D341Med (cell line): ENCODE measurements around the gene RAPGEF3.
A peak's percentile ranks its signal among the peaks of the same experiment; 100 is the strongest.

Experiments
- DNase-seq: peaks from one replicate; pipeline ENCODE4 v3.0.0; 2012; ENCODE audit warnings: low spot score

RAPGEF3 gene, protein sequence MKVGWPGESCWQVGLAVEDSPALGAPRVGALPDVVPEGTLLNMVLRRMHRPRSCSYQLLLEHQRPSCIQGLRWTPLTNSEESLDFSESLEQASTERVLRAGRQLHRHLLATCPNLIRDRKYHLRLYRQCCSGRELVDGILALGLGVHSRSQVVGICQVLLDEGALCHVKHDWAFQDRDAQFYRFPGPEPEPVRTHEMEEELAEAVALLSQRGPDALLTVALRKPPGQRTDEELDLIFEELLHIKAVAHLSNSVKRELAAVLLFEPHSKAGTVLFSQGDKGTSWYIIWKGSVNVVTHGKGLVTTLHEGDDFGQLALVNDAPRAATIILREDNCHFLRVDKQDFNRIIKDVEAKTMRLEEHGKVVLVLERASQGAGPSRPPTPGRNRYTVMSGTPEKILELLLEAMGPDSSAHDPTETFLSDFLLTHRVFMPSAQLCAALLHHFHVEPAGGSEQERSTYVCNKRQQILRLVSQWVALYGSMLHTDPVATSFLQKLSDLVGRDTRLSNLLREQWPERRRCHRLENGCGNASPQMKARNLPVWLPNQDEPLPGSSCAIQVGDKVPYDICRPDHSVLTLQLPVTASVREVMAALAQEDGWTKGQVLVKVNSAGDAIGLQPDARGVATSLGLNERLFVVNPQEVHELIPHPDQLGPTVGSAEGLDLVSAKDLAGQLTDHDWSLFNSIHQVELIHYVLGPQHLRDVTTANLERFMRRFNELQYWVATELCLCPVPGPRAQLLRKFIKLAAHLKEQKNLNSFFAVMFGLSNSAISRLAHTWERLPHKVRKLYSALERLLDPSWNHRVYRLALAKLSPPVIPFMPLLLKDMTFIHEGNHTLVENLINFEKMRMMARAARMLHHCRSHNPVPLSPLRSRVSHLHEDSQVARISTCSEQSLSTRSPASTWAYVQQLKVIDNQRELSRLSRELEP

DNA sequence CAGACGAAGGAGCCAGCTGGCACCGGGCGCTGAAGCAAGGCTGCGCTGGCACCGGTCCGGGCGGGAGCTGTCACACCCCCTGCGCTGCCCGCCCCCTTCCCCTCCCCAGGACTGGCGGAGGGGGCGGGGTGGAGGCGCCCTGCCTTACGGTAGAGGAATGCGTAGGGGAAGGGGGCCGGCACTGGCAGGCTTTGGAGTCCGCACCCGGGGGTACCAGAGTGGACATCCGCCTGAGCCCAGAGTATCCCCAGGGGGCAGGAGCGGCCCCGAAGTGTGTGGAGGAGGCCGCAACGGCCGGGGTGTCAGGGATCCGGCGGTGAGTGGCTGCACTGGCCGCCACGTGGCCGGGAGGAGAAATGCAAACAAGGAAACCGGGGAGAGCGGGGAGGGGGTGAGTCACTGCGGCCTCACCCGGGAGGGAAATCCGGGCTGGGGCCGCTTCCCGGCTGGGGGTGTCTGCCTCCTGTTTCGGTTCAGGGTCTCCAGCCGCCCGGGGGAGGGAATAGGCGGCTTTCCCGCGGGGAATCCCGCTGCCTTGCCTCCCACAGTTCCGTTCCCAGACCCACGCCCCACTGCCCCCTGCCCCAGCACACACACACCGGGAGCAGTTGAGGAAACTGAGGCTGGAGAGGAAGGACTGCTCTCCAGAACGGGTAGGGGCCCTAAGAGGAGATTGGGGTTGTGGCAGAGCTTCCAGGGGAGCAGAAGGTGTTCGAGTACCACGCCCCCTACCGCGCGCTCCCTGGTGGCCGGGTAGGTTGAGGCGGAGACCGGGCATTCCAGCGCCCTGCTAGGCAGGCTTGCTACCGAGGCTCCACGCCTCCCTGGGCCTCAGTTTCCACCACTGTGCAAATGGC is at the start of gene RAPGEF3:
Gene RAPGEF3, minus strand, starts transcription at position 47 of the 857 bp plus-strand sequence. CDS start 324 bp downstream, outside the sequence.
- DNase-seq: peak; percentile 91

- DNase-seq: no peak
Measured at GRCh38 chr12:47808050-47808449, 49.4 kb upstream of the RAPGEF3 start.

- DNase-seq: no peak
Measured at GRCh38 chr12:47807338-47807737, 48.7 kb upstream of the RAPGEF3 start.

GRCh38 chr12:47805417-47805816 is 46.7 kb upstream of the RAPGEF3 start:
- no peak for DNase-seq

DNA sequence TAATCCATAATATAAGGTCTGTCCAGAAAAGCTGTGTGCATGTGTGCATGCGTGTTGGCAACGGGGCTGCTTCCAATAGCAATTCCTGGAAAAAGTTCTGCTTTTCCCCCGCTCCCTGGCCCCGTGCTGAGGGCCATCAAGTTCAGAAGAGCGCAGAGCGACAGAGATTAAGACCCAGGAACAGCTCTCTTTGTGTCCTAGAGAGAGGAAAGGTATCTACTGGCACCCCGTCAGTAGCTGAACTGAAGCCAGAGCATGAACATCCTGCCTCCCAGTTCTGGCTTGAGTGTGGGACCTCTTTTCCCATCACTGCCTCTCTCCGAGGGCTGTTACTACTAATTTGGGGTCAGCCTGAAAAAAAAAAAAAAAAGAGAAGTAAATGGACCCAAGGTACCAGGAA is 45.5 kb upstream of the RAPGEF3 start:
- DNase-seq: no peak

DNA sequence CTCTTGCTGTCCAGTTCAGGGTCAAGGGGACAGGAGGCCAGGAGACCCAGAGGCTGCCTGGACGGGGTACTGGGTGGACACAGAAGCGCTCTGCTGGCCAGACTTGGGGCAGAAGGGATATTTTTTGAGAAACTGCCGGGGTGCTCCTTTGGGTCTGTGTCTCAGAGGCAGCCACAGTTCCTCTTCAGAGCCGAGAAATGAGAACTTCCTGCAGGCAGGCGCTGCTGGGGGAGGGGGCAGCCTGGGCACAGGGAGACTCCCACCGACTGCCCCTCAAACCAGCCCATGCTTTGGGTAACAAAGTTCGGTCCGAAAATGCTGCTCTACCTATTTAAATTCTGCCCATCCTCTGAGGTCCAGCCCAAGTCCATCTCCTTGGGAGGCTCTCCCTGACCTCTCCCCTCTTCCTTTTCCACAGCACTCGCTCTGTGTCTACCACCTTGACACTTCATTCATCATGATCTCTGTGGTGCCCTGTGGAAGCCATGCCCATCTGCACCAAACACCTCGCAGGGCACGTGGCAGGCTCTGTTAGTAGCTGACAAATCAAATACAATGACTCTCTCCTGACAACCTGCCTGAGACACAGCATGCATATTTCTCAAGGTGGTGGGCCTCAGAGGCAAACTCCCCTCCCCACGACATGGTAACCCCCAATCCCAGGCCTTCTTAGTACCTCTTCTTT is 44.7 kb upstream of the RAPGEF3 start:
- DNase-seq: no peak

GRCh38 chr12:47802312-47802711 is 43.6 kb upstream of the RAPGEF3 start:
- DNase-seq: no peak

- DNase-seq: no peak
Measured at GRCh38 chr12:47801904-47802246, 43.2 kb upstream of the RAPGEF3 start.

DNA sequence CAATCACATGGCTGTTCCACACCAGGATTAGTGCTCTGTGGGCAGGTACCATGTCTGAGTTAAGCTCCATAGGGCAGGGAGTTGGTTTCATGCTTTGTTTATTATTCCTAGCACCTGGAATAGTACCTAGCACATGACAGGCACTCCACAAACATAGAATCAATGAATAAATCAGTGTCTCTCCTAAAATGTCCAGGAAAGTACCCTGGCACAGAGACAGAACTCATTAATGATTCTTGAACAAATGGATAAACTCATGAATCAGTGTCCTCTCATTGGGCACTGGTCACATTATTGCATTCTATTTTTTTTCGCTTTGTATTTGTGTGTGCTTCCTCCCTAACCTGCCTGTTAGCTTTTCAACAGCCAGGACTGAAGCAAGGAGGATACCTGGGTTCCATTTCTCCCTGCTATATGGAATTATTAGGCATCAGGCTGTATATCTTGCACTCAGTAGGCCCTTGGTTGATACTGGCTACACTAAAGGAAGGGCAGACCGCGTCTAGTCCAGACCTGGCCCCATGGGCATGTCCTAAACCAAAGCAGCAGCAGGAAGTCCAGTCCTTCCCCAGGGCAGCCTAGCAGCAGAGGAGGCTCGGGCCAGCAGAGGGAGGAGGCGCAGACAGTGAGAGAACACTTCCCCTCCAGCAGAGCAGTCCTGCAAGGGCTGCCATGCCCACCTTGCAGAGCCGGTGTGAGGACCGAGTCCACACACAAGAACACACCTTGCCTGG is 42.7 kb upstream of the RAPGEF3 start:
- DNase-seq: no peak

GRCh38 chr12:47800582-47800981 is 41.9 kb upstream of the RAPGEF3 start:
- no peak for DNase-seq

GRCh38 chr12:47799357-47799955 is 40.8 kb upstream of the RAPGEF3 start:
- DNase-seq: no peak

GRCh38 chr12:47798382-47798948 is 39.8 kb upstream of the RAPGEF3 start:
- DNase-seq: no peak

GRCh38 chr12:47797441-47797840 is 38.8 kb upstream of the RAPGEF3 start:
- DNase-seq: peak; percentile 64

GRCh38 chr12:47795814-47796411 is 37.2 kb upstream of the RAPGEF3 start:
- no peak for DNase-seq

GRCh38 chr12:47795121-47795813 is 36.6 kb upstream of the RAPGEF3 start:
- DNase-seq: no peak

- DNase-seq: no peak
Measured at GRCh38 chr12:47794679-47795078, 36.0 kb upstream of the RAPGEF3 start.

DNA sequence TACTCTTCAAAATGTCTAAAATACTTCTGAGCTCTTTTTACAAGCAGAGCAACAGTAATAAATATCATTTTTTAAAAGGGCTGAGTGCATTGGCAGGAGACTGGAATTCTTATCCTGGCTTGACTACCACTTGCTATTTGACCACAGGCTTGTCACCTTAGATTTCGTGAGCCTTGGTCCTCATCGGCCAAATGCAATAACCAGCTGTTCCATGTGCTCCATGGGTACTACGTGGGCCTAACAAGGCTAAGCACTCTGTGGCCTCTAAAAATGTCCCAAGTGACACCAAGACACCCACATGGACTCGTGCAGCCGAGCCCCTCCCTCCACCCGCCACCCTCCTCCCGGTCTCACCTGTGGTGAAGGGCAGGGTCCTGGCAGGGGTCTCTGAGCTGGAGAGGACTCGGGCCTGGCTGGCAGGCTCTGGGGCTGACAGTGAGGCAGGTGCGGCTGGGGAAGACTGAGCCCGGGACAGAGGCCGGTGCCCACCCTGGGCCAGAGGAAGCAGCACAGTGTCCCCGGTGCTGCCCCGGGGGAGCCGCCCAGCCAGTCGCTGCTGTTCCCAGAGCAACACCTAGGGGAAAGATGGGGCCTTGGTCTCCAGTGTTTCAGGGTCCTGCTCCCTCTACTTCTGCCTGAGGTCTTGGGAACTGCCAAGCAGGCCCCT is 34.5 kb upstream of the RAPGEF3 start:
- DNase-seq: no peak

- no peak for DNase-seq
Measured at GRCh38 chr12:47791874-47792273, 33.2 kb upstream of the RAPGEF3 start.
